Activated B cell treated with CpG ODN at 0.5 μM for 24 hours (primary cell): ENCODE measurements around the gene FXR1. TPM values are rescaled to one million over a fixed set of nuclear protein-coding genes. Genes with fewer than 3 reads are reported as not detected.
A peak's percentile ranks its signal among the peaks of the same experiment; 100 is the strongest.
"Not testable (repeated sequence)": the region's sequence is repeated elsewhere in the genome, so short reads cannot be mapped to it uniquely, and the experiment has no call there.

ENCODE experiments used
- ATAC-seq: fragments of 200-7000 bp; cut with Tn5 transposase; one replicate; pipeline ENCODE4 v1.10.0; 2021; ENCODE audit warnings: low read depth, mild to moderate bottlenecking, moderate library complexity
- CTCF ChIA-PET: fragments of 350-600 bp; sonication (Branson Sonifier 250); formaldehyde crosslinking; loops from one replicate; lab custom pipeline; 2021; ENCODE audit warnings: antibody characterized with exemption; lab: Charles Lee
- POLR2A ChIA-PET: fragments of 350-600 bp; sonication (Branson Sonifier 250); formaldehyde crosslinking; loops from one replicate; lab custom pipeline; 2021; ENCODE audit warnings: antibody characterized with exemption; lab: Charles Lee
- DNase-seq: peaks from one replicate; pipeline ENCODE4 v3.0.0; 2022
- H3K27ac Mint-ChIP-seq: one replicate; pipeline ENCODE4 v1.8.0; 2020; ENCODE audit warnings: mixed read lengths
- H3K27me3 Mint-ChIP-seq: one replicate; pipeline ENCODE4 v1.8.0; 2021; ENCODE audit warnings: mixed read lengths
- H3K36me3 Mint-ChIP-seq: one replicate; pipeline ENCODE4 v1.8.0; 2021; ENCODE audit warnings: low read depth, mixed read lengths
- H3K4me1 Mint-ChIP-seq: one replicate; pipeline ENCODE4 v1.8.0; 2021; ENCODE audit warnings: mixed read lengths
- H3K4me3 Mint-ChIP-seq: one replicate; pipeline ENCODE4 v1.8.0; 2020; ENCODE audit warnings: mild to moderate bottlenecking, mixed read lengths
- H3K9me3 Mint-ChIP-seq: one replicate; pipeline ENCODE4 v1.8.0; 2020; ENCODE audit warnings: mixed read lengths
- intact Hi-C: fragments of 100-400 bp; cut with micrococcal nuclease; formaldehyde crosslinking; loops from one replicate; pipeline ENCODE4 v1.15.1; 2024
- total RNA-seq: library from RNA; stranded (reverse); gene quantifications from 2 replicates; pipeline ENCODE4 v1.2.3, GENCODE V29; 2022
- TF ChIP-seq, protein P1 (sequence below): fragments of 200-600 bp; IDR thresholded peaks from one replicate; pipeline ENCODE4 v1.8.0; 2022; ENCODE audit warnings: antibody characterized with exemption, mild to moderate bottlenecking

FXR1 gene
- total RNA-seq, 1 donor from 2014 or later = 130 TPM

GRCh38 chr3:180977498-180977897, 65.0 kb downstream of the FXR1 start:
- Mint-ChIP-seq H3K9me3 (no peaks in the 10 kb centered on the region), H3K27me3 (no peaks in the 10 kb centered on the region), H3K36me3 (peaks cover 55% of the 10 kb centered on the region), H3K27ac (no peak overlapping the region), H3K4me1 (peaks cover 9% of the 10 kb centered on the region), H3K4me3 (no peak overlapping the region)
- TF ChIP-seq, protein P1, sequence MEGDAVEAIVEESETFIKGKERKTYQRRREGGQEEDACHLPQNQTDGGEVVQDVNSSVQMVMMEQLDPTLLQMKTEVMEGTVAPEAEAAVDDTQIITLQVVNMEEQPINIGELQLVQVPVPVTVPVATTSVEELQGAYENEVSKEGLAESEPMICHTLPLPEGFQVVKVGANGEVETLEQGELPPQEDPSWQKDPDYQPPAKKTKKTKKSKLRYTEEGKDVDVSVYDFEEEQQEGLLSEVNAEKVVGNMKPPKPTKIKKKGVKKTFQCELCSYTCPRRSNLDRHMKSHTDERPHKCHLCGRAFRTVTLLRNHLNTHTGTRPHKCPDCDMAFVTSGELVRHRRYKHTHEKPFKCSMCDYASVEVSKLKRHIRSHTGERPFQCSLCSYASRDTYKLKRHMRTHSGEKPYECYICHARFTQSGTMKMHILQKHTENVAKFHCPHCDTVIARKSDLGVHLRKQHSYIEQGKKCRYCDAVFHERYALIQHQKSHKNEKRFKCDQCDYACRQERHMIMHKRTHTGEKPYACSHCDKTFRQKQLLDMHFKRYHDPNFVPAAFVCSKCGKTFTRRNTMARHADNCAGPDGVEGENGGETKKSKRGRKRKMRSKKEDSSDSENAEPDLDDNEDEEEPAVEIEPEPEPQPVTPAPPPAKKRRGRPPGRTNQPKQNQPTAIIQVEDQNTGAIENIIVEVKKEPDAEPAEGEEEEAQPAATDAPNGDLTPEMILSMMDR = no peak
- intact Hi-C loops = no loop called here
- ATAC-seq = no peak
- ChIA-PET POLR2A (interaction anchor here (0.7 to 1.2 kb wide), 2 partner anchors 12 to 52 kb away, joined by 4 to 5 read pairs; partner anchors contain the start of gene DNAJC19), CTCF (no interaction called here)
- DNase-seq = no peak

DNA sequence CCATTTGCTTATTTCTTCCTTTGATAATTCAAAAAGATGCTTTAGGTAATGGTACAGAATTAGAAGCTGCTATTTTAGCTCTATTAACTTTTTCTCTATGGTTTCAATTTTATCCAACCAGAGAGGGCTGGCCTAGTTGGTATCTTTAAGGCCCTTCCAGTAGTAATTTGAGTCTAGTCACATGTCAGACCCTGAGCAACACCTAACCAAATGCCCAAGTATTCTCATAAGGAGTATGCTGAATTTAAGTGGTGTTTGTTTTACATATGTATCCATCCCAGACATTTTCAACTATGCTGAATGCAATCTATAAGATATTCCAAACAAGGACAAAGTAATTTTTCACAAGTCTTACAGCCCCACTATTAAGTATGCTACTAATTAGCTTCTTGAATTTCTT, 67.5 kb downstream of the FXR1 start:
- no peaks in the 10 kb centered on the region for H3K9me3 Mint-ChIP-seq
- no peaks in the 10 kb centered on the region for H3K27me3 Mint-ChIP-seq
- TF ChIP-seq, protein P1 = no peak
- H3K4me1 Mint-ChIP-seq = no peaks in the 10 kb centered on the region
- CTCF ChIA-PET = no interaction called here
- no peak overlapping the region for H3K4me3 Mint-ChIP-seq
- ATAC-seq (no peak), DNase-seq (no peak)
- intact Hi-C loops = loop anchor here (1.0 kb wide), 1 partner anchor 7 kb away; no protein-coding TSS in a partner anchor
- POLR2A ChIA-PET = interaction anchor here (1.7 kb wide), 1 partner anchor 9 kb away, joined by 5 read pairs; the partner anchor contains the start of gene DNAJC19
- H3K27ac Mint-ChIP-seq = no peak overlapping the region
- peaks cover 59% of the 10 kb centered on the region for H3K36me3 Mint-ChIP-seq

DNA sequence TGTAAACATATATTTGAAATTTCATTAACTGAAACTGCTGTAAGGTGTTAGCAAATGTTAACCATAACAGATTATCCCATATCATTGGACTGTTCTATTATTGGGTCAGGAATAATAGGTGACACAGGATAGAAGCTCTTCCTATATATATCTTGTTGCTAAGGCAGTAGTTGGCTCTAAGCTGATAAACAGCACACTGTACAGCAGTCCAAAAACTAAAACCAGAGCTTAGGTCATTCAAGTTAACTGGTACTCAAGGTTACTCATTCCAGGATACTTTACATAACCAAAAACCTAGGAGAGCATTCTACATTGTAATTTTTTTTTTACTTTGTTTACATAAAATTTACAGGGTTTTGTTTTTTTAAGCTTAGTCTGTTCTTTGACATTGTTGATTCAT, 68.1 kb downstream of the FXR1 start:
- TF ChIP-seq, protein P1 = no peak
- Mint-ChIP-seq H3K4me1 (no peaks in the 10 kb centered on the region), H3K9me3 (no peaks in the 10 kb centered on the region), H3K36me3 (peaks cover 63% of the 10 kb centered on the region), H3K27me3 (no peaks in the 10 kb centered on the region), H3K27ac (no peak overlapping the region), H3K4me3 (no peak overlapping the region)
- POLR2A ChIA-PET = interaction anchor here (1.7 kb wide), 1 partner anchor 8 kb away, joined by 5 read pairs; the partner anchor contains the start of gene DNAJC19
- DNase-seq (no peak), ATAC-seq (no peak)
- CTCF ChIA-PET = no interaction called here
- intact Hi-C loops = no loop called here

DNA sequence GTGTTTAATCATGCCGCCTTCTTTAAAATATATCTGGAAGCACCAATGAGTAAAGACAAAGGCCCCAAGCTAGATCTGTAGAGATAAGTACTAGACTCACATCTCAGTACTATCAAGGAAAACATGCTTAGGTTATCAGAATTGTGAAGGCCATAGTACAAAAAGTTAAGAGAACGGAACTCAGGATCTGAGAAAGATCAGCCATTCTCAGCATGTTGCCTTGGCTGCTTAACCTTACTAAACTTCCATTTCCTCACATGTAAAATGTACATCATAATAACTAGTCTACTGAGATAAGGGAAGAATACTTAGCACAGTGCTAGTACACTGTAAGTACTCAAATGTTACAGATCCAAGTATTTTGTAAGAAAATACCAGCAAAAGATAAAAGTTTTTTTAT, 69.4 kb downstream of the FXR1 start:
- no peaks in the 10 kb centered on the region for H3K9me3 Mint-ChIP-seq
- TF ChIP-seq, protein P1 = no peak
- CTCF ChIA-PET = no interaction called here
- H3K4me3 Mint-ChIP-seq = no peak overlapping the region
- POLR2A ChIA-PET = no interaction called here
- intact Hi-C loops = no loop called here
- no peak for DNase-seq
- no peak for ATAC-seq
- H3K27me3 Mint-ChIP-seq = no peaks in the 10 kb centered on the region
- no peaks in the 10 kb centered on the region for H3K4me1 Mint-ChIP-seq
- H3K36me3 Mint-ChIP-seq = peaks cover 61% of the 10 kb centered on the region
- H3K27ac Mint-ChIP-seq = peak overlapping the region; percentile 50

- H3K9me3 Mint-ChIP-seq = no peaks in the 10 kb centered on the region
- peaks cover 65% of the 10 kb centered on the region for H3K36me3 Mint-ChIP-seq
- H3K4me3 Mint-ChIP-seq = no peak overlapping the region
- peaks cover 5% of the 10 kb centered on the region for H3K4me1 Mint-ChIP-seq
- H3K27ac Mint-ChIP-seq = no peak overlapping the region
- H3K27me3 Mint-ChIP-seq = no peaks in the 10 kb centered on the region
- ATAC-seq (no peak), DNase-seq (no peak)
- intact Hi-C loops = no loop called here
- CTCF ChIA-PET = no interaction called here
- POLR2A ChIA-PET = no interaction called here
- TF ChIP-seq, protein P1 = no peak
Measured at GRCh38 chr3:180983136-180983535, 70.7 kb downstream of the FXR1 start.

GRCh38 chr3:180986366-180986765, 73.9 kb downstream of the FXR1 start:
- H3K4me3 Mint-ChIP-seq, H3K27ac Mint-ChIP-seq, ATAC-seq, H3K27me3 Mint-ChIP-seq, CTCF ChIA-PET, POLR2A ChIA-PET, DNase-seq, H3K9me3 Mint-ChIP-seq: not testable (repeated sequence)
- intact Hi-C loops = loop anchor here (5.0 kb wide), 3 partner anchors 39 to 1696 kb away; partner anchors contain the start of gene USP13
- H3K4me1 Mint-ChIP-seq = peaks cover 31% of the 10 kb centered on the region
- H3K36me3 Mint-ChIP-seq = peaks cover 58% of the 10 kb centered on the region
